GM19239 (cell line): Measurements from ENCODE around the gene MALAT1.

Experiments
- DNase-seq: peaks from one replicate; pipeline ENCODE4 v3.0.0; 2011; ENCODE audit warnings: low spot score; ENCODE audit not compliant: insufficient read length
- FAIRE-seq: peaks from 2 replicates; lab custom pipeline; 2011; peaks lifted over from hg19 to GRCh38; lab: Jason Lieb, UNC

MALAT1 gene

GRCh38 chr11:65554057-65554818 lies 55.4 kb downstream of the MALAT1 start:
- DNase-seq = no peak
- FAIRE-seq = no peak

DNA sequence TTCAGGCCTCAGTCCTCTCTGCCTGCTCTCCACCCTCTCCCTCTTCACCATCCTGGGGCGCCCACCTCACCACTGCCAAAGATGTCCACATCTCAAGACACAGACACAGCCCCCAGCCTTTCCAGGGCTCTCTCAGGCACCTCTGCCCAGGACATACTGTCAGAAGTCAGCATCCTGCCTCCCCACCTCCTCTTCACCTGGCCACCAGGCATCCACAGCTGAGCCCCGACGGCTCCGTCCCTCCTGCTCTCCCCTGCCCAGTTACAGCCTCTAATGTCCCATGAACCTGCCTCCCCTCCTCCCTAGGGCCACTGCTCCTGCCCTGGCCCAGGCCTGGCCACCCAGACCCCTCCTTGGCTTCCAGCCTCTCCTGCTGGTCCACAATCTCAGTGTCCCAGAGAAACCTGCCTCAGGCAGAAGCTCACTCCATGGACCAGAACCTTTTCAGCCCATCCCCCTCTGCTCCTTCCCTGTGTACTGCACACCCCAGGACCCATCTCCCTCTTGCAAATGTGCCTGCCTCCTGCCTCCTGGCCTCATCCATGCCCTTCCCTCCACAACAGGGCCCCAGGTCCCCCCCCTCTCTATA lies 56.1 kb downstream of the MALAT1 start:
- FAIRE-seq (no peak), DNase-seq (no peak)

- no peak for DNase-seq
- no peak for FAIRE-seq
Observed at GRCh38 chr11:65555693-65556231, 56.9 kb downstream of the MALAT1 start.
